ENCODE measurements around the gene RBMXL3.

Gene RBMXL3

DNA sequence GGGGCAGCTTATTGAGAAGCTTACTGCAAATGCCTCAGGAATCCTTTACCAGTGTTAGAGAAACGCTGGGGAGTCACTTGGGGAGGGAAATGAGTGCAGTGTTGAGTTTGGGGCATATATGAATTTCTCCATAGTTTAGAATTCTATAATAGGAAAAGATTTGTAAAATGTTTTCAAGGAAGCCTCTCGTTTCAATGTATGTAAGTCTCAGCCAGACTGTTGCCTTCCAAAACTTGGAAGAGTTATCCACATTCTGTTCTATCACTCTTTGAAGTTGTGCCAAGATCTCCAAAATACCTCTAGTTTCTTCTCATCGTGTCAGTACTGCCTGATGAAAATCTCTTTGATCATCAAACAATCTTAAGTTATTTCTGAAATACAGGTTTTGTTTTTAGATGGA is 45.3 kb downstream of the RBMXL3 start:
- no peak for DNase-seq

DNA sequence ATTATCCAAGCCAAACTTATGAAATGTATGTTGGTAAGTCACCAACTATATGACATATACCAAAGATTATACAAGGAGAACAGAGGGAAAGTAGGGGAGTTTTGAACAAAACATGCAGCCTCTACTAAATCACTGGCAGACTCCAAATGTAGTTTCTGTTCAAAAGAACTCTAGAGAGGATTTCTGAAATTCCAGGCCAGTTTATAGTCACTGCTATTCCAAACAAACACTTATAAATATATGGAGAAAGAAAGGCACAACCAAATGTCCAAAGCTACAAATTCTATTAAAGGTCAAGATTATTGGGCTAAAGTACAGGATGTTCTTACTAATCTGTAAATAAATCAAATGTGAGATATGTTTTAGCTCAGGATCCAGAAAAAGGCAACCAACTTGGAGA is 47.4 kb downstream of the RBMXL3 start:
- no peak for DNase-seq

DNA sequence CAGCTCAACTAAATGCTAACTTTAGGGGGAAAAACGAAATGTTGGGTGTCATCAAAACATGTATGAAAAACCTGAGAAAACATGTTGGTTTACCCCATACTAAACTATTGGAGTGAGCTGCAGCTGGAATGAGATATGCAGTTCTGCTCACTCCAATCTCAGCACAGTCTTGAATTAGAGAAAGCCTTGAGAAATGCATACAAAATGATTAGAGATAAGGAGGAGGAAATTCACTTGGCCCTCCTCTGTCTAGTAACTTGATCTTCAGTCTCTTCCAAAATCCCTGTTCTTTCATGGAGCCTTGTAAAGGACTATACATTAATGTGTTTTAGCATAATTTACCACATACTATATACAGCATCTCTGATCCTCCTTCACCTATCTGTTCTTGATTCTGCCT is 47.8 kb downstream of the RBMXL3 start:
- no peak for DNase-seq
